HG03175 (cell line): ENCODE data around the gene ATG9A.

Source experiments
- ATAC-seq: cut with Tn5 transposase; IDR thresholded peaks from one replicate; pipeline ENCODE4 v1.9.1; 2021; ENCODE audit warnings: mild to moderate bottlenecking, moderate library complexity; ENCODE audit not compliant: unreplicated experiment

The ATG9A gene

GRCh38 chr2:219223831-219224610, 5.4 kb downstream of the ATG9A start:
- no peak for ATAC-seq

GRCh38 chr2:219221957-219222518, 7.4 kb downstream of the ATG9A start:
- ATAC-seq: no peak

- no peak for ATAC-seq
Observed at GRCh38 chr2:219220652-219221402, 8.6 kb downstream of the ATG9A start.

DNA sequence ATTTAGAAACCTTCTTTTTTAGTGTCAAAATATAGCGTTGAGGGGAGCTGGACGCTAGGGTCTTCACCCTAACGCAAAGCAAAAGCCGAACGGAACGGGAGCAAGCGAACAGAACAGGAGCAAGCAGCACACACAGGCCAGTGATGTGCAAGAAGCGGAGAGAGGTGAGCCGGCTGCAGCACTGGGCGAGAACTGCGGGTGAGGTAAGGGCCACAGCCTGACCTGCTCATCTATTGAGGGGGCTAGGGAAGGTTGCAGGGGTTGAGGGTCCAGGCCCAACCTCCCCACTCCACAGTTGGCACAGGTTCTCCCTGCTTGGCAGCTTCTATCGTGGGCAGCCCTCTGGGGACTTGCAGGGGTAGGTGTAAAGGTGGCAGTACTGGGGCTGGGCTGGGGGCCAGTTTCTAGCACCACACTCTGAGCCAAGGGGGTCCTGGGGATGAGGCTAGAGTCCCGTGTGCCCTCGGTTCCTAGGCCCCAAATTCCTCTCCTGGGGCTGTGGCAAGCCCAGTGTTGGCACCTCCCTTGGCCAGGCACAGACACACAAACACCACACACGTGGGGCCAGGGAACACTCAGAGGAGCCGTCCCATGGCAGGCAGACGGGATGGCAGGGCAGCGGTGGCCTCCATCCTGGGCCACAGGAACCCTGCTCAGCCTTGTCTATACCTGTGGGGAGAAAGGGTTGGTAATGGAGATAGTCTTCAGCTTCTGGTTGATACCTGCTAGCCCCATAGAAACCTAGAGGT, 9.5 kb downstream of the ATG9A start:
- ATAC-seq: no peak

DNA sequence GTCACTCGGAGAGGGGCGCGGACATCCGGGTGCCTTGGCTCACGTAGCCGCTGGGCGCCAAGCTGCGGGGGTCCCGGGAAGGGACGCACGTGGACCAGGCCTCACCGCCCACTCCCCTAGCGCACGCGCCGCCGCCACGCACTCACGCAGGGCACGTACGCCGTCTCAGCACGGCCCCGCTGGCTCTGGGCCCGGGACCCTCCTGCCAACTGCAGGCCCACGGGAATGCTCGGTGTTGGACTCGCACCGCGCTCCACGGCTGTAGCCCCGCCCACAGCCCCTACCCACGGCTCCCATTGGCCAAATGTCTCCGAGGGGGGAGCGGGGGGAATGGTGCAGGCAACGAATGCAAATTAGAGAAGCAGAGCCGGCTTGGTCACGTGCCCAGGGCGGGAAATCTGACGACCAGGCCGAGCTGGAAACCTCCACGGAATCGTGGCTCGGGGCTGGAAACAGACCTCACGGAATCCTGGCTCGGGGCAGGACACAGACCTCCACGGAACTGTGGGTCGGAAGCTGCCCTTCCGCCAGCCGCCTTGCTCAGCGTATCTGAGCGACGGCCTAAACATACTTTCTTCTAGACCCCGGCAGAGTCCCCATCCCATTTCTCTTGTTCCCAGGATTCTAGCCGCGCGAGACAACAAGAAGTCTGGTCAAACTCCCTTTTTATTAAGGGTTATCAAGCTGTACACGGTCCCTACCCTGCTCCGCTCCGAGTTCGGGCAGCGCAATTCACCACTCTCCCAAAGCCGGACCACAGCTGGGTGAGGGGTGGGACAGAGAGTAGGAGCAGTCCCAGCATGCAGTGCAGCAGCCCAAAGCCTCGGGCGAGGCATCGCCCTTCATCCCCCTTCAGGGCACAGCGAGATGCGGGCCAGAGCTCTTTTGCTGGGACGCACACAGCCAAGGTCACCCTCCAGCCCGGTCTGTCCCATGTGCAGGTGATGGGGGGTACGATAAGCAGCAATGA, 10.4 kb downstream of the ATG9A start, which contains the start of gene ABCB6:
ABCB6 (minus strand) TSS at position 227 of the 970 bp plus-strand sequence. CDS start 285 bp downstream, outside the sequence.
- ATAC-seq: peak; percentile 85

GRCh38 chr2:219218217-219218731, 11.2 kb downstream of the ATG9A start:
- ATAC-seq: peak; percentile 32

- no peak for ATAC-seq
Observed at GRCh38 chr2:219216535-219216915, 12.9 kb downstream of the ATG9A start.

GRCh38 chr2:219215871-219216534, 13.4 kb downstream of the ATG9A start:
- no peak for ATAC-seq

GRCh38 chr2:219214786-219215185, 14.7 kb downstream of the ATG9A start:
- no peak for ATAC-seq

DNA sequence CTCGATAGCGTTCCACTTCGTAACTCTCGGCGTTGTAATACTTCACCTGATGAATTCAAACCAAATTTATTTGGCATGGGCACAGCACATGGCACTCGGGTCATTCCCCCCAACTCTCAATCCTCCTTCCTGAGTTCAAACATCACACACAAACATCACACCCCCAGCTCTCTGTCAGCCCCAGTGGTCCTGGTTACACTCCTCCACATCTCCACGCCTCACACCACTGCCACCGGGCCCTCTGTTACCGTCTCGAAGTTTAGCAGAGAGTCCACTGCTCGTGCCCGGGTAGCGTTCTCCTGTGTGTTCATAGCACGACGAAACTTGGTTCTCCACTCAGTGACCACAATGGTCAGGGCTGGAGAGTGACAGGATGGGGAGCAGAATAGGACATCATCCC, 15.3 kb downstream of the ATG9A start:
- ATAC-seq: no peak

DNA sequence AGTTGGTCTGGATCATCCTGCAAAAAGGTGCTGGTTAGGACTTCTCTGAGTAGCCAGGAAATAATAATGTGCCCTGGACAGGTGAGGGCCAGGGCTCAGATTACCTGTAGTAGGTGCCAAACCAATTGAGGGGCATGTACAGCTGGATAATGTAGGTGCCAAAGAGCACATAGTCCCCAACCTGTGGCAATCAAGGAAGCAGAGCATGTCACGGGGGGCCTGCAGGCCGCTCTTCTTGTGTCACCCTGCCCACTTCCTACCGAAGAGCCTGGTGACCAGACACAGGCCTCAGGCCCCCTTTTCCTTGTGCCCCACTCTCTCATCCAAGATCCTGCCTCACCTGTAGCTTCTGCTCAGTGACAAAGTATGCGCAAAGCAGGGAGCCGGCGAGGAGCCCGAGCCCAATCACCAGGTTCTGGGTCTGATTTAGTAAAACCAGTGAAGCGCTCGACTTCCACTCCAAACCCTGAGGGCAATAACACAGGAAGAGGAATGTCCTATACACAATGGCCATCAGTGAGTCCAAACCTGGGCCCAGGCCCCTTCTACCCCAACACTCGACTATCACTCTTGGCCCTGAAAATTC, 15.9 kb downstream of the ATG9A start:
- no peak for ATAC-seq

GRCh38 chr2:219213026-219213415, 16.4 kb downstream of the ATG9A start:
- no peak for ATAC-seq

DNA sequence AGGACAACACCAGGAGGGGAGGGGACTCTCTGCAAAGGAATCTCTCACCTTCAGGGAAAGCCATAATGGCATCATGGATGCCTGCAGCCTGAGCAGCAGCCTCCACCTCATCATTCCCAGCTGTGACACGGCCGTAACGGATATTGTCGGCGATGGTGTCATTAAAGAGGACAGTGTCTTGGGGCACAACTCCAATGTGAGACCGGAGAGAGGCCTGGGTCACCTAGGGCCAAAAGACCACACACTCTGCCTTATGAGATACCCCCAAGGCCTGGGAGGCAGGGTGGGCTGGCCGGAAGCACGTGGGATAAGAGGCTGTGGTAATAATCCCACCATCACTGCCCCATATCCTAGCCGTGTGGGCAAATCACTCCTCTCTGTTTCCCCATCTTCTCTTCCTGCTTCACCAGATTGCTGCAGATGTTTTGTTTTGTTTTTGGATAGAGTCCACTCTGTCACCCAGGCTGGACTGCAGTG, 18.5 kb downstream of the ATG9A start:
- no peak for ATAC-seq

DNA sequence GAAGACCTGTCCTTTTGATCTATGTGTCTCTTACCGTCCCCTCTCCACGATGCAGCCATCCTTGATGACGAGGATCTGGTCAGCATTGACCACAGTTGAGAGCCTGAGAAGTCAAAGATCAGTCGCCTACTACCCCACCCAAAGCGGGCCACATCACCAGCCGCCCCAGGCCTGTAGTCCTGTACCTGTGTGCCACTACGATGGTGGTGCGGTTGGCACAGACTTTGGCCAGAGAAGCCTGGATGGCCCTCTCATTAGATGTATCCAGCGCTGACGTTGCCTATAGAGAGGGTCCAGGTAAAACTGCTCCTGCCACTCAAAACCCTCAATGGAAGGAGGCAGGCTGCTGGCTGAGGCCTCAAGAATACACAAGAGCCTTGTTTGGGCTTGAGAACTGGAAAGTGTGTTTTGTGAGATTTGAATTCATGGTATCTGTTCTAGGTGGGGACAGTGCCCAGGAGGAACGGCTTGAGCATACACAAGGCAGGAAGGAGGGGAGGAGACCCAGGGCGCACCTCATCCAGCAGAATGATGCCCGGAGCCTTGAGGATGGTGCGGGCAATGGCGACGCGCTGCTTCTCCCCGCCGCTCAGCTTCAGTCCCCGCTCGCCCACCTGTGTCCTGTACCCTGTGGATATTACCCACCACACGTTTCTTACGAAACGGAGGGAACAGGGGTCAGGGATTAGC, 19.1 kb downstream of the ATG9A start:
- ATAC-seq: no peak

GRCh38 chr2:219209236-219210195, 19.9 kb downstream of the ATG9A start:
- ATAC-seq: no peak

GRCh38 chr2:219207884-219208740, 21.3 kb downstream of the ATG9A start:
- ATAC-seq: no peak
